Sigmoid colon (tissue), 7 donors: ENCODE measurements around the gene NEU2. TPM values are rescaled to one million over a fixed set of nuclear protein-coding genes. Genes with fewer than 3 reads are reported as not detected.

Experiments
- DNase-seq: peaks from one replicate; pipeline ENCODE4 v3.0.0-alpha.2; 2019
- H3K27ac ChIP-seq, 4 donors: fragments of 200-600 bp; sonication (generic); one replicate each; pipeline ENCODE4 v1.5.1; 2016 to 2019; ENCODE audit warnings: mild to moderate bottlenecking in 1 of 4
- H3K27me3 ChIP-seq, 3 donors: fragments of 200-600 bp; sonication (generic); one replicate each; pipeline ENCODE4 v1.5.1; 2019; ENCODE audit warnings: mild to moderate bottlenecking in 1 of 3
- H3K36me3 ChIP-seq, 4 donors: fragments of 200-600 bp; sonication (generic); one replicate each; pipeline ENCODE4 v1.5.1; 2016 to 2019
- H3K4me1 ChIP-seq, 4 donors: fragments of 200-600 bp; sonication (generic); one replicate each; pipeline ENCODE4 v1.5.1; 2017 to 2019
- H3K4me3 ChIP-seq, 4 donors: fragments of 200-600 bp; sonication (generic); one replicate each; pipeline ENCODE4 v1.5.1; 2017 to 2019; ENCODE audit warnings: mild to moderate bottlenecking in 2 of 4, moderate library complexity in 1 of 4
- H3K9me3 ChIP-seq, 4 donors: fragments of 200-600 bp in 3 of 4; sonication (generic) in 3 of 4; one replicate each; pipeline versions ENCODE4 v1.5.1 to v1.6.1; 2013 to 2019
- EP300 ChIP-seq, 4 donors: sonication (generic); formaldehyde crosslinking; IDR thresholded peaks; one replicate each; pipeline ENCODE4 v1.6.1; 2017; ENCODE audit warnings: antibody characterized with exemption in 4 of 4
- POLR2A ChIP-seq, 2 donors: fragments of 450-650 bp; IDR thresholded peaks; one replicate each; pipeline ENCODE4 v1.6.1; 2016; ENCODE audit warnings: antibody characterized with exemption in 2 of 2, mild to moderate bottlenecking in 2 of 2, moderate library complexity in 2 of 2
- POLR2AphosphoS5 ChIP-seq, 4 donors: sonication (generic); formaldehyde crosslinking; IDR thresholded peaks; one replicate each; pipeline ENCODE4 v1.6.1; 2017; ENCODE audit warnings: antibody characterized with exemption in 4 of 4
- WGBS, 2 donors: extraction: QIAGEN DNeasy Blood & Tissue Kit; methylation state at CpG; one replicate each; pipeline ENCODE4 v1.1.7; 2013; 5-methylcytosine and 5-hydroxymethylcytosine counted together
- intact Hi-C: fragments of 100-400 bp; cut with DNase I; formaldehyde crosslinking; loops from one replicate; pipeline ENCODE4 v1.15.1; 2023
- polyA plus RNA-seq, 3 donors: library from polyadenylated mRNA; stranded (reverse); fragments of 200-250 nt; gene quantifications; one replicate each; pipeline ENCODE4 v1.2.3, GENCODE V29; 2013
- total RNA-seq, 4 donors: library from RNA; depleted of rRNA; stranded (reverse); fragments of >200 nt; gene quantifications; one replicate each; pipeline ENCODE4 v1.1.0, GENCODE V29; 2016
- TF ChIP-seq, protein P1 (sequence below), 4 experiments: fragments of 450-650 bp in 3 of 4; fragments of 200-600 bp in 1 of 4; IDR thresholded peaks; one replicate each; pipeline ENCODE4 v1.5.1; 2016 to 2019; ENCODE audit warnings: antibody characterized with exemption in 4 of 4, mild to moderate bottlenecking in 3 of 4, moderate library complexity in 2 of 4
- donor health status: healthy with polysubstance abuse.
- donor health status: Bipolar disorder and iron deficiency.
- donor health status: healthy.

Gene NEU2
- total and polyA plus RNA-seq, 7 donors = not detected

DNA sequence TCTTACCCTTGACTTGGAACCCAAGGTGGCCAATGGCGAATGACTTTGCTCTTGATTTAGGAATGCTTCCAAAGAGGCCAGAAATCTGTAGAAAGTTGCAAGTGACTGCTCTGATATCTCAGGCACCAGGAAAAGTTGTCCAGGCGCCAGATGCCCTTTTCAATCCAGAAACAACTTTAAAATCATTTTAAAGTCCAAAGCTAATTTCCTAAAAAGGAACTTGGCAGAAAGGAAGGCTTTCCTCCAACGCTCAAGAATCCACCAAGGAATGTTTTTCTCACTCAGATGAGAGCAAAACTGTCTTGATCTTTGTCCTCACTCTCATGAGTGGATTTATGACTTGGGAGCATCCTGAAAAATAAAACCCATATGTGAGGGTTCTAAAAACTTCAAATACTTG, 24.7 kb upstream of the NEU2 start:
- no peaks in the 10 kb centered on the region for H3K4me1 ChIP-seq
- H3K36me3 ChIP-seq = no peaks in the 10 kb centered on the region
- H3K4me3 ChIP-seq = no peak overlapping the region
- DNase-seq = no peak
- WGBS, 2 donors = 78 to 83% methylated on average over 3 of the region's 3 CpGs
- TF ChIP-seq EP300 (IDR thresholded peaks at IDR 0.05) (no peak), POLR2AphosphoS5 (IDR thresholded peaks at IDR 0.05) (no peak), POLR2A (IDR thresholded peaks at IDR 0.05) (no peak)
- TF ChIP-seq, protein P1, sequence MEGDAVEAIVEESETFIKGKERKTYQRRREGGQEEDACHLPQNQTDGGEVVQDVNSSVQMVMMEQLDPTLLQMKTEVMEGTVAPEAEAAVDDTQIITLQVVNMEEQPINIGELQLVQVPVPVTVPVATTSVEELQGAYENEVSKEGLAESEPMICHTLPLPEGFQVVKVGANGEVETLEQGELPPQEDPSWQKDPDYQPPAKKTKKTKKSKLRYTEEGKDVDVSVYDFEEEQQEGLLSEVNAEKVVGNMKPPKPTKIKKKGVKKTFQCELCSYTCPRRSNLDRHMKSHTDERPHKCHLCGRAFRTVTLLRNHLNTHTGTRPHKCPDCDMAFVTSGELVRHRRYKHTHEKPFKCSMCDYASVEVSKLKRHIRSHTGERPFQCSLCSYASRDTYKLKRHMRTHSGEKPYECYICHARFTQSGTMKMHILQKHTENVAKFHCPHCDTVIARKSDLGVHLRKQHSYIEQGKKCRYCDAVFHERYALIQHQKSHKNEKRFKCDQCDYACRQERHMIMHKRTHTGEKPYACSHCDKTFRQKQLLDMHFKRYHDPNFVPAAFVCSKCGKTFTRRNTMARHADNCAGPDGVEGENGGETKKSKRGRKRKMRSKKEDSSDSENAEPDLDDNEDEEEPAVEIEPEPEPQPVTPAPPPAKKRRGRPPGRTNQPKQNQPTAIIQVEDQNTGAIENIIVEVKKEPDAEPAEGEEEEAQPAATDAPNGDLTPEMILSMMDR (IDR thresholded peaks at IDR 0.05) = no peak
- H3K27me3 ChIP-seq = no peaks in the 10 kb centered on the region
- H3K27ac ChIP-seq = no peak overlapping the region
- H3K9me3 ChIP-seq = no peaks in the 10 kb centered on the region
- intact Hi-C loops = no loop called here

DNA sequence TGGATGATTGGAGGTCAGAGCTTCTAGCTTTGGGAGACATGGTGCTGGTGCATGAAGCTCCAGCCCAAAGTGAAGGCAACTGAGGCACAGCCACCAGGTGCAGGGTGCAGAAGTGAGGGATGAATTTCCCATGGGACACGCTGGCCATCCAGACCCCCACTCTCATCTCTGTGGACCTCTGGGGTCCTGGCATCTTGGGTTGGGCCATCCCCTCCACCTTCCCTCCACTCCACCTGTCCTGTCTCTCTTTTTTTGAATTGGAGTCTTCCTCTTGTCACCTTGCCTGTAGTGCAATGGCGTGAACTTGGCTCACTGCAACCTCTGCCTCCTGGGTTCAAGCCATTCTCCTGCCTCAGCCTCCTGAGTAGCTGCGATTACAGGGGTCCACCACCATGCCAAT, 22.8 kb upstream of the NEU2 start:
- H3K9me3 ChIP-seq = no peaks in the 10 kb centered on the region
- no peak overlapping the region for H3K27ac ChIP-seq
- no peak for DNase-seq
- H3K27me3 ChIP-seq = no peaks in the 10 kb centered on the region
- 95 to 97% methylated on average over 3 of the region's 3 CpGs for WGBS, 2 donors
- H3K4me3 ChIP-seq = no peak overlapping the region
- intact Hi-C loops = no loop called here
- no peaks in the 10 kb centered on the region for H3K4me1 ChIP-seq
- TF ChIP-seq, protein P1 (IDR thresholded peaks at IDR 0.05) = no peak
- TF ChIP-seq EP300 (IDR thresholded peaks at IDR 0.05) = no peak
- no peak for TF ChIP-seq POLR2A (IDR thresholded peaks at IDR 0.05)
- TF ChIP-seq POLR2AphosphoS5 (IDR thresholded peaks at IDR 0.05) = no peak
- H3K36me3 ChIP-seq = no peaks in the 10 kb centered on the region

DNA sequence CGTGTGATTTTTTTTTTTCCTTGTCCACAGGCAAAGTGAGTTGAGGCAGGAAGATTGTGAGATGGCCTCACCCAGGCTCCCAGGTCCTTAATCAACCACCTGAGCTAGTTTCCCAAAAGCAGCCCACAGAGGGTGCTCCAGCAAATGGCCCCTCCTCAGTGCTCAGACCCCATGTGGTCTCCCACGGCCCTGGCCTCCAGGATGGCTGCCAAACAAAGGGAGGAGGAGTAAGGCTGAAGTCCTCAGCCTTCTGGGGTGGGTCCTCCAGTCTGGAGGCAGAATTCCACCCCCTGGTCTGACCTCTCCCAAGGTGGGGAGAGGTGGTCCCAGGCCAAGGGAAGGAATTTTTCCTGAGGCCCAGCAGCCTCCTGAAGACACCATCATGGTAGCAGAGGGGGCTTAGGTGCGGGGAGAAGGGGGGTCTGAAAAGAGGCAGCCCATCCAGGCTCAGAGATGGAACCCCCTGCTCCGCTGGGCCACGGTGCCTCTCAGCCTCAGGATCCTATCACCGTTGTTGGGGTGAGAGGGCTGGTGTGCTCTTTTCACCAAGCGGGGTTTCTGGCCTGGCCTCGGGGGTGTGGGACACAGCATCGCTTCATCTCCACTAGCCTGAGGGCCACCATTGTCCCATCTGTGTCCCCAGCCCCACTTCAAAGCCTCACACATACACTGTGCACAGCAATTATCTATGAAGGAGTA, 21.8 kb upstream of the NEU2 start:
- Histone ChIP-seq H3K4me1 (no peaks in the 10 kb centered on the region), H3K36me3 (no peaks in the 10 kb centered on the region), H3K4me3 (no peak overlapping the region), H3K27ac (no peak overlapping the region), H3K27me3 (no peaks in the 10 kb centered on the region), H3K9me3 (no peaks in the 10 kb centered on the region)
- no peak for DNase-seq
- intact Hi-C loops = no loop called here
- TF ChIP-seq POLR2AphosphoS5 (IDR thresholded peaks at IDR 0.05) (no peak), EP300 (IDR thresholded peaks at IDR 0.05) (no peak), POLR2A (IDR thresholded peaks at IDR 0.05) (no peak)
- TF ChIP-seq, protein P1 (IDR thresholded peaks at IDR 0.05) = no peak
- 81 to 89% methylated on average over 9 of the region's 9 CpGs for WGBS, 2 donors

DNA sequence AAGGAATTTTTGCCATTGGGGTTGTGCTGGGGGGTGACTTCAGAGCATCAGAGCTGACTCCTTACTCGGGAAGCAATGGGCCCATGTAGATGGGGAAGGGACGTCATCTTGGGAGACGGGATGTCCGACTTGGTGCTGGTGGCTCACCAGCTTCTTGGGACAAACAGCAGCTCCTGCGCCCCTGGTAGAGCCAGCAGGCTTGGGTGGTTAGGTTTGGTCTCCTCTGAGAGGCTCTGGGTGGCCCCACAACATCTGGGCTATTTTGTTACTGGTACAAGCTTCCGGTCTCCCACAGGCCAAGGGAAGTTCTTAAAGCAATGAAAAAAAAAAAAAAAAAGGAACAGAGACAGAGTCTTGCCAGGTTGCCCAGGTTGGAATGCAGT, 21.2 kb upstream of the NEU2 start:
- H3K4me1 ChIP-seq = no peaks in the 10 kb centered on the region
- no peak for DNase-seq
- no peaks in the 10 kb centered on the region for H3K27me3 ChIP-seq
- TF ChIP-seq POLR2A (IDR thresholded peaks at IDR 0.05) = no peak
- H3K27ac ChIP-seq = no peak overlapping the region
- intact Hi-C loops = no loop called here
- no peaks in the 10 kb centered on the region for H3K9me3 ChIP-seq
- H3K4me3 ChIP-seq = no peak overlapping the region
- H3K36me3 ChIP-seq = no peaks in the 10 kb centered on the region
- WGBS, 2 donors = 76 to 90% methylated on average over 6 of the region's 6 CpGs

GRCh38 chr2:233011702-233012131, 20.8 kb upstream of the NEU2 start:
- Histone ChIP-seq H3K9me3 (no peaks in the 10 kb centered on the region), H3K4me1 (no peaks in the 10 kb centered on the region), H3K27me3 (no peaks in the 10 kb centered on the region), H3K4me3 (no peak overlapping the region), H3K27ac (no peak overlapping the region), H3K36me3 (no peaks in the 10 kb centered on the region)
- WGBS, 2 donors = 29 to 53% methylated on average over 1 of the region's 1 CpG
- DNase-seq = no peak
- intact Hi-C loops = no loop called here
- TF ChIP-seq EP300 (IDR thresholded peaks at IDR 0.05) (no peak), POLR2AphosphoS5 (IDR thresholded peaks at IDR 0.05) (no peak)
